ENCODE measurements around the gene PKD1L1. TPM values are rescaled to one million over a fixed set of nuclear protein-coding genes. Genes with fewer than 3 reads are reported as not detected.

The PKD1L1 gene
- total and polyA plus RNA-seq, 7 donors = 0.16 to 1.2 (median 0.63) TPM; not detected in 1

DNA sequence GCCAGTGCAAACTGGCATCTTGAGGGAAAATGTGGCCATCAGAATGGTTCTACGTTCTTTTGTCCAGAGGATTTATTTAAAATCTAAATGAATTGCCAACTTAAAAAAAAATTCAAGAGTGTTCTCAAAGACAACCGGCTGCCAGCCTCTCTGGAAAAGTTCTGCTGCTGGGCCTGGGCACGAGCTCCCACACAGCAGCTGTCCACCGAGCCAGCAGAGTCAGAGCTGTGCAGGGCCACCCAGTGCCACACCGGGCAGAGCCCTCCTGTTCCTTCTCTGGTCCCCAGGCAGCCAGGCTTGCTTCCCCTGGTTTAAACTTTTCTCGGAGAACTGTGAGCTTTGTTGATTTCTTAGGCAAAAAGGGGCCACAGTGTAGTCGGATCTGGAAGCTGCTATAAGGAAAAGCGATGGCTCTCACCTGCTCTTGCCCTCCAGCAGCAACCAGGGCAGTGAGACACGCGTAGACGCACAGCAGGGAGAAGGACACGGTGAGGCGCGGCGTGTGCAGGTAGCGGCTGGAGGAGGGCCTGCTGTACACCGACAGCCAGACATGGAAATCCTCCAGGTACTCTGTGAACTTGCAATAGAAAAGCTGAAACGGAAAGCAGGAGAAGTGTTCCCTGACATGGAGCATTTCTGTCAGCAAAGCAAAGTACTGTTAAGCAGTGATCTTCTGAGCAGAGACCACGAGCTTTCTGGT is 111.6 kb downstream of the PKD1L1 start:
- WGBS, 2 donors = 91 to 92% methylated on average over 19 of the region's 19 CpGs
- Histone ChIP-seq H3K27ac (no peak overlapping the region), H3K27me3 (no peaks in the 10 kb centered on the region), H3K9me3 (no peaks in the 10 kb centered on the region), H3K4me1 (no peaks in the 10 kb centered on the region), H3K36me3 (no peaks in the 10 kb centered on the region), H3K4me3 (no peak overlapping the region)
- TF ChIP-seq POLR2A (IDR thresholded peaks at IDR 0.05) (no peak), POLR2AphosphoS5 (IDR thresholded peaks at IDR 0.05) (no peak)
- intact Hi-C loops (cut with DNase I) = no loop called here
- no peak for DNase-seq

DNA sequence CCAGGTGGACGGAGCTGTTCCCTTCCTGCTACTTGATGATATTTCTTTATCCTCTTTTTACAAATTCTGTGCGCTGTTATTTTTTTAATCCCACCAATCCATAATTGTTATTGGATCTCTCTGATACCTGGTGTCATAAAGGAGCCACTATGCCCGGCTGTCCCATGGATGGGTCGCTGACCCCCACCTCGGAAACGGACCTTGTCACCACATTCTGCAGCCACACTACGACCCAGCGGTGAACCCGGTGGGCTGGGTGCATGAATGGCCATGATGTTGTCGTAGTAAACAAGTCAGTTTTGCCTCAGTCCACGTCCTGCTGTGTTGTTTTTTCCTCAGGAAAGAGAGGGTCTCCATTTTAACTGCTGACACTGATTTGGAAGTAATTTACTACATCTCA is 112.2 kb downstream of the PKD1L1 start:
- Histone ChIP-seq H3K9me3 (no peaks in the 10 kb centered on the region), H3K27me3 (no peaks in the 10 kb centered on the region), H3K27ac (no peak overlapping the region), H3K36me3 (no peaks in the 10 kb centered on the region), H3K4me1 (no peaks in the 10 kb centered on the region), H3K4me3 (no peak overlapping the region)
- WGBS, 2 donors = 91 to 92% methylated on average over 11 of the region's 11 CpGs
- intact Hi-C loops (cut with DNase I) = no loop called here
- TF ChIP-seq POLR2AphosphoS5 (IDR thresholded peaks at IDR 0.05) (no peak), POLR2A (IDR thresholded peaks at IDR 0.05) (no peak), EP300 (IDR thresholded peaks at IDR 0.05) (no peak)
- TF ChIP-seq, protein P1, sequence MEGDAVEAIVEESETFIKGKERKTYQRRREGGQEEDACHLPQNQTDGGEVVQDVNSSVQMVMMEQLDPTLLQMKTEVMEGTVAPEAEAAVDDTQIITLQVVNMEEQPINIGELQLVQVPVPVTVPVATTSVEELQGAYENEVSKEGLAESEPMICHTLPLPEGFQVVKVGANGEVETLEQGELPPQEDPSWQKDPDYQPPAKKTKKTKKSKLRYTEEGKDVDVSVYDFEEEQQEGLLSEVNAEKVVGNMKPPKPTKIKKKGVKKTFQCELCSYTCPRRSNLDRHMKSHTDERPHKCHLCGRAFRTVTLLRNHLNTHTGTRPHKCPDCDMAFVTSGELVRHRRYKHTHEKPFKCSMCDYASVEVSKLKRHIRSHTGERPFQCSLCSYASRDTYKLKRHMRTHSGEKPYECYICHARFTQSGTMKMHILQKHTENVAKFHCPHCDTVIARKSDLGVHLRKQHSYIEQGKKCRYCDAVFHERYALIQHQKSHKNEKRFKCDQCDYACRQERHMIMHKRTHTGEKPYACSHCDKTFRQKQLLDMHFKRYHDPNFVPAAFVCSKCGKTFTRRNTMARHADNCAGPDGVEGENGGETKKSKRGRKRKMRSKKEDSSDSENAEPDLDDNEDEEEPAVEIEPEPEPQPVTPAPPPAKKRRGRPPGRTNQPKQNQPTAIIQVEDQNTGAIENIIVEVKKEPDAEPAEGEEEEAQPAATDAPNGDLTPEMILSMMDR (IDR thresholded peaks at IDR 0.05) = no peak
- DNase-seq = no peak

GRCh38 chr7:47833211-47833610 is 115.1 kb downstream of the PKD1L1 start:
- H3K27me3 ChIP-seq = no peaks in the 10 kb centered on the region
- 77 to 86% methylated on average over 8 of the region's 8 CpGs for WGBS, 2 donors
- no peak overlapping the region for H3K4me3 ChIP-seq
- no peaks in the 10 kb centered on the region for H3K9me3 ChIP-seq
- intact Hi-C loops (cut with DNase I) = no loop called here
- no peak overlapping the region for H3K27ac ChIP-seq
- no peak for DNase-seq
- no peaks in the 10 kb centered on the region for H3K36me3 ChIP-seq
- TF ChIP-seq, protein P1 (IDR thresholded peaks at IDR 0.05) = no peak
- TF ChIP-seq POLR2A (IDR thresholded peaks at IDR 0.05) (no peak), POLR2AphosphoS5 (IDR thresholded peaks at IDR 0.05) (no peak), EP300 (IDR thresholded peaks at IDR 0.05) (no peak)
- no peaks in the 10 kb centered on the region for H3K4me1 ChIP-seq

- 88 to 92% methylated on average over 10 of the region's 10 CpGs for WGBS, 2 donors
- intact Hi-C loops (cut with DNase I) = no loop called here
- DNase-seq = no peak
- Histone ChIP-seq H3K9me3 (no peaks in the 10 kb centered on the region), H3K36me3 (no peaks in the 10 kb centered on the region), H3K4me3 (no peak overlapping the region), H3K27me3 (no peaks in the 10 kb centered on the region), H3K4me1 (no peaks in the 10 kb centered on the region), H3K27ac (no peak overlapping the region)
- TF ChIP-seq, protein P1 (IDR thresholded peaks at IDR 0.05) = no peak
Observed at GRCh38 chr7:47832105-47832715, 116.1 kb downstream of the PKD1L1 start.

- DNase-seq = no peak
- intact Hi-C loops (cut with DNase I) = no loop called here
- H3K4me1 ChIP-seq = no peaks in the 10 kb centered on the region
- H3K27ac ChIP-seq = no peak overlapping the region
- no peak overlapping the region for H3K4me3 ChIP-seq
- no peaks in the 10 kb centered on the region for H3K27me3 ChIP-seq
- TF ChIP-seq, protein P1 (IDR thresholded peaks at IDR 0.05) = no peak
- TF ChIP-seq EP300 (IDR thresholded peaks at IDR 0.05) = no peak
- TF ChIP-seq POLR2A (IDR thresholded peaks at IDR 0.05) = no peak
- TF ChIP-seq POLR2AphosphoS5 (IDR thresholded peaks at IDR 0.05) = no peak
- no peaks in the 10 kb centered on the region for H3K36me3 ChIP-seq
- no peaks in the 10 kb centered on the region for H3K9me3 ChIP-seq
- WGBS, 2 donors = 79 to 81% methylated on average over 5 of the region's 5 CpGs
Observed at GRCh38 chr7:47830015-47830414, 118.3 kb downstream of the PKD1L1 start.

Measured in sigmoid colon (tissue), 7 donors.